ELR (cell line): ENCODE measurements around the gene PARD3B.

Source experiments
- DNase-seq: peaks from one replicate; pipeline ENCODE4 v3.0.0-alpha.2; 2015; ENCODE audit warnings: low read depth

PARD3B gene

GRCh38 chr2:204958371-204958770, 413.1 kb downstream of the PARD3B start:
- DNase-seq, result no peak

GRCh38 chr2:204964414-204964813, 419.1 kb downstream of the PARD3B start:
- DNase-seq, result no peak

DNA sequence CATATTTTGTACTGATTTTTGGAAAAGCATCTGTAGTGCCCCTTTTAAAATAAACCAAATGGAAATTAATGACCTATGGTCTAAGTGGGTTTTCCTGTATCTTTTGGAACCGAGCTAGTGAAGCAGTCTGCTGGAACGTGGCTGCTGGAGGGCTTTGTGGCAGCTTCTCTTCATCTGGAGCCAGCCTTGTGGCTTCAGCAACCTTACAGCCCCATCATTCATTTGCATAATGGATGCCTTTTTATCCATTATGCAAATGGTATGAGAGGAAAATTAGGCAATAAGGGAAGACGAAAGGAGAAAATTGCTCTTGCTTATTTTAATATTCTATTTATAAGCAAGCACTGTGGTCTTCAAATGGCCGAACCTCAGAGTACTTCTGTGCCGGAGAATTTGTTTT, 421.0 kb downstream of the PARD3B start:
- DNase-seq, result no peak

GRCh38 chr2:204967199-204967960, 422.1 kb downstream of the PARD3B start:
- no peak for DNase-seq

GRCh38 chr2:204971206-204971907, 426.1 kb downstream of the PARD3B start:
- no peak for DNase-seq

DNA sequence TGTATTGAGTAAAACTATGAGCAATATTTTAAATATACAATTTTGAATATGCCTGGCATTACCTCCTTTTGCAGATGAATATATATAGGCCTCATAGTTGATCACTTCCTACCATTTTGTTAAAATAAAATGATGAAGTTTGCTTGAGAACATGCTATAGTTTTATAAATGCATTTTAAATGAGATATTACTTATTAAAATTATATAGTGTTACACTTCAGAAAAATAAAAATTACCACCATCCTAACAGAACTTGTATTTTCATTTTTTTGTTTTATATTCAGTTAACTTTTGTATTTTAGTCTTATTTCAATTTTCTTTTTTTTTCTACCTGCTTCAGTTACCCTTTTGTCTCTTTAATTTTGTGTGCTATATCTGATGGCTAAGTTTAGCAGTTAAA, 426.9 kb downstream of the PARD3B start:
- DNase-seq, result no peak

DNA sequence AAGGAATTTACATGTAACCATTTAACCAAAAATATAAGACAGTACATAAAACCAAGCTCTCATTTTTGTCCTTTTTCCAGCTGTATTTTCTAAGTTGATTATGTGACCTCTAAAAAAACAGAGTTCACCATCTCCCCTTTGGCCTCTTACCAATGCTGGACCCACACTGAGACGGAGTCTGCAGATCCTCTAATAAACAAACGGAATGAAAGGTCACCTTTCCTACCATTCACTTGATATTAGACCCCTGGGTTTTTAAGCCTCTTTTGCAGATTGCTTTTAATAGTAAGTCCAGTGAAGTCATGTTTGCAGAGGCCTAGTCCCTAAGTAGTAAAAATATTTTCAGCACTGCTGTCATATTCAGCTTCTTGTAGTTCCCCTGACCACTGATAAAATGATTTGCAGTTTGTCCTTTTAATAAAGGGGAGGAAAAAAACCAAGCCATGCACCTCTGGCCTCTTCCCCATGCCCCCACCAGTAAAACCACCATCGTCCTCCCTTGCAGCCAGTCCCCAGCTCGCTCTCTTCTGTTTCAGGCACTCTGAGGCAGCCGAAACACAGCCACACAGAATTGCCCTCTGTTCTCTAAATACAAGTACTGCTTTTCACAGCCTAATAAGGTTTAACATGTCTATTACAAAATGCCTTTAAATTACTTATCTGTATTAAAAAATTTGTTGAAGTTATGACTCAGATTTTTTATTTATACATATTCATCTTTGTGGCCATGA, 427.5 kb downstream of the PARD3B start:
- DNase-seq, result no peak

DNA sequence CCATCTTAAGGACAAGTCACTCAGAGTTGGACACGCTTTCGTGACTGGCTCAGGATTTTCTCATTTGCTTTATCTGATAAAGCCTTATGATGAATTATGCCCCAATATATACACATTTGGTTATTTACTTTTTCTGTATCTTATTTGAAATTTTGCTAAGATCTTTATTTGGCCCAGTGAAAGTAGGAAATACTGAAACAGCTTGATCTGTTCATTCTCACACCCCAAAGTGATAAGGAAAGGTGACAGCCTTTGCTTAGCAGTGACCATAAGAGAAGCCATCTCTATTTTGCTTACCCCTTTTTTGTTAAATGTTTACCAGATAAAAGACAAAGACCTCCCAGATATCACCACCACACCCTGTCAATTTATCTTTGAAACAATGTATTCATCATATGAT, 428.3 kb downstream of the PARD3B start:
- no peak for DNase-seq

DNA sequence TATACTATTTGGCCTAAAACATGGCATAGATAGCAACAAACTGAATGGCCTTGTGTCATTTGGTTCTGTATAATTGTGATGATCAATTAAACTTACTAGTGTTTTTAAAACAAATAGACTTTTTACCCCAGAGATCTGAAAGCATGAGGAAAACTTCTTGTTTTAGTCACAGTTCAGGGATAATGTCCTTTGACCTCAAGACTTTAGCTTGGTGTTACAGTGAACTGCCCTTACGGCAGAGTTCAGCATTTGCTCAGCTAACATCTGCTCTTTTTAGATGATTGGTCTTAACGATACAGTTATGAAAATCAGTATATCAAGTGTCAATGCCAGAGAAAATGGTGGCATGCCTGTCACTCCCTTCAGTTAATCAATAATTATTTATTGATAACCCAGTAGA, 429.2 kb downstream of the PARD3B start:
- no peak for DNase-seq

DNA sequence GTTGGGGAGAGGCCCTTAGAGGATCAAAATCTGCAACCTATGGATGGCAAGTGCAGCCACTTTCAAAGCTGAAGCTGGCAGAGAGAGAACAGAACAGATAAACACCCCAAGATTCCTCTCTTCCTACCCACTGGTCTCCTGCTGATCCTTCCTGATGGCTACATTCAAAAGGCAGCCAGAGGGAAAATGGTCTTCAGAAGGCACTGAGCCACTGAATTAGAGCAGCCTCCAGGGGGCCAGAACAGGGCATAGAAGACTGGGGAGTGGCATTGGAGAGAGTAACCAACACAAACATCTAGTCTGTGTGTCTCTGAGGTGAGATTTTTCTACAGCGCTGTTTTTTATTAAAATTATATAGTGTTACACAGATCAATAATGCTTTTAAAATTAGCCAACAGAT, 432.6 kb downstream of the PARD3B start:
- DNase-seq, result peak; percentile 4

DNA sequence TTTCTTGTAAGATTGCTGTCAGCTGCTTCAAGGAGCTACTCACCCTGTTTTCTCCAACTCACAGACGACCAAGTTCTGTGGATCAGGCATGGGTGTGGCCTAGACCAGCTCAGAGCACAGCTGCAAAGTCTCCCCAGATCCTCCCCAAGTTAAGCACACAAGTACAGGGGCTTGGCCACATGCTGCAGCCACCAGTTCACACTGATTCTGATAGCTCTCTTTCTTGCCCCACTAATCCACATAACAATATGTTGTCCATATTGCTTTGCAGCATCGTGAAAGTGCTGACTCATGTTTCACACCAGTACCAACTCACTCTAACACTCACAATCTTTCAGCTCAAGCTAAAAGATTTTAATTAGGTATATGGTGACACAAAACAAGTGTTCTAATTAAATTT, 437.0 kb downstream of the PARD3B start:
- DNase-seq, result no peak

DNA sequence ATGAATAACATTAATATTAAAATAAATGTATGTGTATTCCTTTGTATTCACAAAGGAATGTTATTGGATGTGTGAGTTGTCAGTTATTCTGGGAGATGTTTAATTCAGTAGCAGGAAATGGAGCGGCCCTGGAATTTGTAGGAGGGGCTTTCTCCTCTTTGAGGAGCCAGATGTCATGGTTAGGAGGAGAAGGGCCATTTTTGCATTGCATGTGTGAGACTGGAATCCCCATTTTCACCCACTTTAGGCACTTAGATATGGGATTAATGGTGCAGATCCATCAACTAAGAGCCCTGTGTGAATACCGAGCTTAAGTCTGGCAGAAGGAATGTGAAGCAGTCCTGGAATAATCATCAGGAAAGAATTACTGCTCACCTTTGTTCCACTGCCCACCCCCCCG, 439.2 kb downstream of the PARD3B start:
- no peak for DNase-seq

- no peak for DNase-seq
Measured at GRCh38 chr2:204986641-204987040, 441.4 kb downstream of the PARD3B start.

- DNase-seq, result no peak
Measured at GRCh38 chr2:204988836-204989235, 443.6 kb downstream of the PARD3B start.

DNA sequence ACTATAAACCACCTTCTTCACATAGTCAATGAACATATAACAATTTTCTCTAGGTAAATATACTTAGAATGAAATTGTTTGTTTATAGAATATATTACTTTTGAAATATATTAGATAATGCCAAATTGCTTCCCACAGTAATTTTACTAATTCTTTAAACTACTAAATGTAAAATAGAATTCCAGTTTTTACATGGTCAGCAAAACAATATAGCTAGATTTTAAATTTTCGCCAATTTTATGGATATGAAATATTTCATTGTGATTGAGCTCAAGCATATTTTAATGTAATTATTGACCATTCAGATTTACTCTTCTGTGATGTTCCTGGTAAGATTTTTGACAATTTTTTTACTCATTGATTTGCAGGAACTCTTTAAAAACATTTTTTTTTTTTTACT, 444.6 kb downstream of the PARD3B start:
- no peak for DNase-seq

- DNase-seq, result no peak
Measured at GRCh38 chr2:205001300-205001966, 456.2 kb downstream of the PARD3B start.

DNA sequence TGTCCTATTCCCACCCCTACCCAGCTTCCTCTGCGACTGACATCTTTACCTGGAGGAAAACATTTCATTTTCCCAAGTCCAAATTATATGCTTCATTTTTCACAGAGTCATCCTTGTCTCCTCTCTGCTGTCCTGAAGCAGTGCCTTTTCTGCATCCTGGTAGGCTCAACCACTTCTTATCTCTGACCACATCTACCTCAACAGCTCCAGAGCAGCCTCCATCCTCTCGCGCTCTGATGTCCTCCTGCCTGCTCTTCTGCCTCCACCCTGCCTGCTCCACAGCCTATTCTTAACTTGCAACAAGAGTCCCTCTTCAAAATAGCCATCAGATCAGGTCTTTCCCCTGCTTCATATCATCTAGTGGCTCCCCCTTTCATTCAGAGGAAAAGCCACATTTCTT, 457.1 kb downstream of the PARD3B start:
- DNase-seq, result no peak

DNA sequence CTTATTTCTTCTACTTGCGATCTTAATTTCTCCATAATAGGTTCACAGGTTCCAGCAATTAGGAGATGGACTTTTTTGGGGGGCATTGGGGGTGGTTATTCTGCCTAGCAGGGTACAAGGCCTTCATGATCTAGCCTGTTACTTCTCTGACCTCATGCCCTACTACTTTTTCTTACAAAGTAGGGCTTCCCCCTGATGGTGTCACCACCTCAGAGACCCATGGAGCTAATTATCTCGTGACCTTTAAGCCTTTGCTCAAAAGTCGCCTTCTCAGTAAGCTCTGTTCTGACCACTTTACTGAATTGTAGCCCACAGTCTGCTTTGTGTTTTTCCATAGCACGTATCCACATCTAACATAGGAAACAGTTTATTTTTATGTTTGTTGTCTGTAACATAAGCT, 458.0 kb downstream of the PARD3B start:
- DNase-seq, result no peak

DNA sequence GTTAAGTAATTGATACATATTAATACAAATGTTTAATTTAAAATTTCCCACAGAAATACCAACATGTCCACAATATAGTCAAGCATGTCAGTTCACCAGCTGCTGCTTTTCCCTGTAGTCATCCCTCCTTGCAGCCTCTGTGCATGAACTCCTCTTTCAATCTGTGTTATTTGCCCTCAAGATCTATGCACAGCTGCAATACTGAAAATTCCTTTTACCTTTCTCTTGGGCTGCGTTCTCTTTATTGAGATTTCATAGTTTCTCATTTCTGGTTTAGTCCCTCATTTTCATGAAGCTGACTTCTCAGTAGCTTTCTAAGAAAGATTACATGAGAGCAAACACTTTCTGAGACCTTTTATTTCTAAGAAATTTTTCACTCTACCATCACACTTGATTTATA, 464.9 kb downstream of the PARD3B start:
- DNase-seq, result no peak

DNA sequence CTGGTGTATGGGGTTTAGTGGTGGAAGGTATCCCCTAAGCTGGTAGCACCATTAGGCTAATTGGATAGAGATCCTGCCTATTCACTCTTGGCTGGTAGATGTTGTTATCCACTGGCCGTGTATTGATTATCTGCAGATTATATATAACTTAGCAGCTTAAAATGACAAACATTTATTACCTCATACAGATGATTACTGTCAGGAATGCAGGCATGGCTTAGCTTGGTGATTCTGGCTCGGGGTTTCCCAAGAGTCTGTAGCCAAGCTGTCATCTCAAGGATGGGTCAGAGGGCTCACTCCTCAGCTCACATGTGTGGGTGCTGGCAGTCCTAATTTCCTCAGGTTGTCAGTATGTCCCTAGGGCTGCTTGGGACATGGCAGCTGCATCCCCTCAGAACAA, 465.8 kb downstream of the PARD3B start:
- DNase-seq, result no peak

DNA sequence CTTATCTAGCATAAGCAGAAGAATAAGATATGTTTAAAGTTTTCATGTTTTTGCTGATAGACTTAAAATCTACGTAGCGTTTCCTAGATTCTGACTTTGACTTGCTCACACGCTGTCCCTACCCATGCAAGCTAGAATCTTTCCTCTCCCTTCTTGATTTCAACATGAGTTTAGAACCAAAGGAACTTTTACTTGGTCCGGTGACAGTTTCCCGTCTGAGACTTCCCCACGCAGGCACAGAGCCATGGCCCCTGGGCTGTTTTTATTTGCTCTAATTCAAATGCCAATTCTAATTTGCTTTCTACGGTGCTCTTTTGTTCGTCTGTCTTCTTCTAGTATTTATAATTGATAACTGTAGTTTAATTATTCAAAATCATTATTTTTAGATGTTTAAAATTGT, 467.7 kb downstream of the PARD3B start:
- no peak for DNase-seq

DNA sequence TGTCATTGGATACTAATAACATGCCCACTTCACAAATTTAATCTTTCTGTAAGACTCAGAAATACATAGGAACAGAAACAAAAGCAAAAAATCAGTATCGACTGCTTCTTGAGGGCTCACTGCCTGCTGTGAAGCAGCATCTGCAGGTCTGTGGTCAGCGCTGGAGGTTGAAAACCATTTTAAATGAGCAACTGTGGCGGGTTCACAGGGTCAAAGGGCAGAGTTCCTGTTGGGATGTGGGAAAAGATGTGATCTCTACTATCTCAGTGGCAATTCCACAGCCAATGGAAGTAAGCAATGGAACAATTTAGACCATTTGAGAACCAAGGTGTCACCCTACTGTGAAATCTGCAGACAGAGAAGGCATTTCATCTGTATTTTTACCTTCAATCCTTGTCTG, 468.3 kb downstream of the PARD3B start:
- no peak for DNase-seq

DNA sequence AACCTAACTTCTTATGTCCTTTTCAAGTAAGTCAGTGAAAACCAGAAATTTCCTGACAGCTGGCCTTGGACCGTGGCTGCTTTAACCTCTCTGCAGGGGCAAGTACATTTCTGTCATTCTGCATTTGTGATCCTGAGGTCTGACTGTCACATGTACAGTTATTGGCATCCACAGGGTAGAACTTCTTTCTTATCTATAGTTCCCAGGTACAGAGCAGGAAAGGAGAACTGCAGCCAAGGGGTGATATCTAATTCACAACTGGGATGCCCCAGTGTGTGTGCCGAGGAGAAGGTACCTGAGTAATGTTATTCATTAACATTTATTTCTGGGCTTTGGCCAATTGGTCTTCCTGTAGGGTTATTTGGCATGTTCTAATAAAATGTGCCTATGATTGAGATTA, 468.9 kb downstream of the PARD3B start:
- DNase-seq, result no peak
